ENCODE results near the gene SBNO1.
A peak's percentile ranks its signal among the peaks of the same experiment; 100 is the strongest.

SBNO1 gene

GRCh38 chr12:123363740-123364531 is 711 bp downstream of the SBNO1 start (continued):
- TF ChIP-seq ZNF132 (tag by site-specific recombination; IDR thresholded peaks at IDR 0.05; ENCODE audit: borderline replicate concordance) (no peak), PBX3 (CRISPR knock-in tag; IDR thresholded peaks at IDR 0.05) (no peak), ZNF473 (tag by site-specific recombination; IDR thresholded peaks at IDR 0.05) (no peak), ZNF501 (tag by site-specific recombination; IDR thresholded peaks at IDR 0.05) (no peak), ZNF670 (tag by site-specific recombination; IDR thresholded peaks at IDR 0.05; ENCODE audit: low read depth) (no peak), SP7 (tag by site-specific recombination; IDR thresholded peaks at IDR 0.05) (no peak), ZNF777 (tag by site-specific recombination; IDR thresholded peaks at IDR 0.05; ENCODE audit: borderline replicate concordance) (no peak), ZNF174 (tag by site-specific recombination; IDR thresholded peaks at IDR 0.05) (no peak), ZNF24 (tag by site-specific recombination; IDR thresholded peaks at IDR 0.05) (no peak), ZBTB17 (tag by site-specific recombination; IDR thresholded peaks at IDR 0.05) (peak; percentile 66), ZNF133 (tag by site-specific recombination; IDR thresholded peaks at IDR 0.05) (no peak), ZBTB26 (tag by site-specific recombination; optimal IDR thresholded peaks at IDR 0.05) (peak; percentile 51), ZEB2 (tag by site-specific recombination; IDR thresholded peaks at IDR 0.05) (0 out of 2 replicates have a peak, but pooled peaks have one; percentile 33), CTCF (tag by site-specific recombination; IDR thresholded peaks at IDR 0.05) (no peak), OSR2 (tag by site-specific recombination; IDR thresholded peaks at IDR 0.05) (no peak), ZNF311 (tag by site-specific recombination; IDR thresholded peaks at IDR 0.05; ENCODE audit: borderline replicate concordance) (no peak), ZNF335 (tag by site-specific recombination; conservative IDR thresholded peaks at IDR 0.05) (peak; percentile 38; the same call in 1 of the 2 replicates)

GRCh38 chr12:123363390-123363739 is 1.3 kb downstream of the SBNO1 start:
- H3K4me1 ChIP-seq (ENCODE audit: control insufficient read depth, insufficient read depth, low read length), result peaks cover 5% of the 10 kb centered on the region; the same call in 1 of the 2 replicates
- POLR2A ChIA-PET, result interaction anchor here (1.1 to 4.3 kb wide), 3 partner anchors 20 to 95 kb away, joined by 7 to 81 read pairs (median 11); partner anchors contain the start of genes KMT5A and SNRNP35
- no peaks in the 10 kb centered on the region for H3K9me3 ChIP-seq (ENCODE audit: control insufficient read depth, insufficient read depth, low read depth, low read length)
- H3K4me3 ChIP-seq (ENCODE audit: low read depth, low read length), result peak overlapping the region; percentile 84
- CTCF ChIA-PET, result interaction anchor here (0.7 to 1.0 kb wide), 3 partner anchors 21 to 1240 kb away, joined by 3 to 5 read pairs (median 3); partner anchors contain the start of gene KMT5A
- H3K36me3 ChIP-seq (ENCODE audit: control insufficient read depth in 2 of 2, insufficient read depth in 1 of 2, low read length in 2 of 2), result no peaks in the 10 kb centered on the region; a peak in 1 of 3 replicates
- H3K27ac ChIP-seq (ENCODE audit: extremely low read depth, low read depth, low read length), result peak overlapping the region; percentile 82; the same call in 1 of the 2 replicates
- TF ChIP-seq ZNF585B (tag by site-specific recombination; IDR thresholded peaks at IDR 0.05), result no peak
- no peak for TF ChIP-seq YY1 (tag by site-specific recombination; IDR thresholded peaks at IDR 0.05)
- TF ChIP-seq ZNF513 (tag by site-specific recombination; IDR thresholded peaks at IDR 0.05), result no peak
- no peak for TF ChIP-seq ZNF548 (tag by site-specific recombination; IDR thresholded peaks at IDR 0.05)
- TF ChIP-seq ZEB2 (tag by site-specific recombination; IDR thresholded peaks at IDR 0.05), result no peak
- TF ChIP-seq ZBTB6 (tag by site-specific recombination; IDR thresholded peaks at IDR 0.05), result no peak
- peak; percentile 17; the same call in 1 of the 2 replicates for TF ChIP-seq OSR2 (tag by site-specific recombination; IDR thresholded peaks at IDR 0.05)
- no peak for TF ChIP-seq ZNF114 (tag by site-specific recombination; IDR thresholded peaks at IDR 0.05)
- TF ChIP-seq KLF10 (tag by site-specific recombination; IDR thresholded peaks at IDR 0.05), result 0 out of 2 replicates have a peak, but pooled peaks have one; percentile 15
- TF ChIP-seq SP3 (tag by site-specific recombination; IDR thresholded peaks at IDR 0.05), result peak; percentile 33; the same call in 1 of the 2 replicates
- no peak for TF ChIP-seq ZBTB21 (tag by site-specific recombination; IDR thresholded peaks at IDR 0.05)
- no peak for TF ChIP-seq ZFP37 (tag by site-specific recombination; IDR thresholded peaks at IDR 0.05)
- no peak for TF ChIP-seq WT1 (tag by site-specific recombination; IDR thresholded peaks at IDR 0.05)
- TF ChIP-seq ZNF501 (tag by site-specific recombination; IDR thresholded peaks at IDR 0.05), result no peak
- TF ChIP-seq ZNF26 (tag by site-specific recombination; IDR thresholded peaks at IDR 0.05), result no peak

Measured in HEK293 (cell line).